Ishikawa (cell line): ENCODE data around the gene CFAP161.

Source experiments
- CEBPB ChIP-seq: IDR thresholded peaks from 2 replicates; pipeline ENCODE4 v1.6.1; 2012
- CREB1 ChIP-seq: IDR thresholded peaks from 2 replicates; pipeline ENCODE4 v1.6.1; 2012; ENCODE audit warnings: low read depth
- EGR1 ChIP-seq: IDR thresholded peaks from 2 replicates; pipeline ENCODE4 v1.6.1; 2012
- EP300 ChIP-seq: IDR thresholded peaks from 2 replicates; pipeline ENCODE4 v1.6.1; 2012; ENCODE audit warnings: borderline replicate concordance
- FOXM1 ChIP-seq: IDR thresholded peaks from 2 replicates; pipeline ENCODE4 v1.6.1; 2012; ENCODE audit warnings: low read depth, borderline replicate concordance
- MAX ChIP-seq: IDR thresholded peaks from 2 replicates; pipeline ENCODE4 v1.6.1; 2012
- NFIC ChIP-seq: IDR thresholded peaks from 2 replicates; pipeline ENCODE4 v1.6.1; 2012
- RAD21 ChIP-seq: IDR thresholded peaks from 2 replicates; pipeline ENCODE4 v1.6.1; 2012; ENCODE audit warnings: low read depth
- REST ChIP-seq: IDR thresholded peaks from 2 replicates; pipeline ENCODE4 v1.6.1; 2012; ENCODE audit warnings: low read depth, mild to moderate bottlenecking
- TAF1 ChIP-seq: IDR thresholded peaks from 2 replicates; pipeline ENCODE4 v1.6.1; 2012; ENCODE audit warnings: low read depth, mild to moderate bottlenecking
- TCF12 ChIP-seq: IDR thresholded peaks from 2 replicates; pipeline ENCODE4 v1.6.1; 2012; ENCODE audit warnings: low read depth
- TEAD4 ChIP-seq: IDR thresholded peaks from 2 replicates; pipeline ENCODE4 v1.6.1; 2012
- USF1 ChIP-seq: IDR thresholded peaks from 2 replicates; pipeline ENCODE4 v1.6.1; 2012
- YY1 ChIP-seq: IDR thresholded peaks from 2 replicates; pipeline ENCODE4 v1.6.1; 2012; ENCODE audit warnings: low read depth
- ZBTB7A ChIP-seq: IDR thresholded peaks from 2 replicates; pipeline ENCODE4 v1.6.1; 2012; ENCODE audit warnings: low read depth

The CFAP161 gene

GRCh38 chr15:81087694-81088093 lies 46.4 kb upstream of the CFAP161 start:
- TF ChIP-seq RAD21: no peak
- TF ChIP-seq REST: no peak
- no peak for TF ChIP-seq ZBTB7A
- TF ChIP-seq TAF1: no peak
- no peak for TF ChIP-seq EGR1
- TF ChIP-seq EP300: no peak
- no peak for TF ChIP-seq TCF12
- no peak for TF ChIP-seq MAX
- TF ChIP-seq USF1: no peak
- TF ChIP-seq NFIC: no peak
- TF ChIP-seq CEBPB: no peak
- TF ChIP-seq YY1: no peak
- TF ChIP-seq TEAD4: no peak
- TF ChIP-seq CREB1: no peak

- TF ChIP-seq NFIC: no peak
- no peak for TF ChIP-seq YY1
- no peak for TF ChIP-seq USF1
- no peak for TF ChIP-seq TEAD4
- TF ChIP-seq FOXM1: no peak
- TF ChIP-seq CEBPB: no peak
- no peak for TF ChIP-seq EP300
- no peak for TF ChIP-seq TCF12
- no peak for TF ChIP-seq REST
- no peak for TF ChIP-seq ZBTB7A
- TF ChIP-seq TAF1: no peak
- no peak for TF ChIP-seq MAX
- no peak for TF ChIP-seq EGR1
- no peak for TF ChIP-seq CREB1
- no peak for TF ChIP-seq RAD21
Measured at GRCh38 chr15:81088470-81089013, 45.5 kb upstream of the CFAP161 start.

GRCh38 chr15:81091889-81092558 lies 42.0 kb upstream of the CFAP161 start:
- no peak for TF ChIP-seq YY1
- TF ChIP-seq TAF1: no peak
- TF ChIP-seq ZBTB7A: no peak
- no peak for TF ChIP-seq EP300
- TF ChIP-seq TEAD4: no peak
- no peak for TF ChIP-seq USF1
- TF ChIP-seq NFIC: no peak
- no peak for TF ChIP-seq MAX
- no peak for TF ChIP-seq CEBPB
- no peak for TF ChIP-seq FOXM1
- TF ChIP-seq TCF12: no peak
- TF ChIP-seq EGR1: no peak
- no peak for TF ChIP-seq CREB1
- TF ChIP-seq REST: no peak
- no peak for TF ChIP-seq RAD21

GRCh38 chr15:81092559-81092902 lies 41.5 kb upstream of the CFAP161 start:
- TF ChIP-seq EP300 (no peak), TAF1 (no peak), CREB1 (no peak), NFIC (no peak)
